COLO829 (cell line): Measurements from ENCODE around the gene C10orf120.
A peak's percentile ranks its signal among the peaks of the same experiment; 100 is the strongest.

Experiments used
- DNase-seq: peaks from one replicate; pipeline ENCODE4 v3.0.0; 2012; ENCODE audit warnings: low spot score

Gene C10orf120

DNA sequence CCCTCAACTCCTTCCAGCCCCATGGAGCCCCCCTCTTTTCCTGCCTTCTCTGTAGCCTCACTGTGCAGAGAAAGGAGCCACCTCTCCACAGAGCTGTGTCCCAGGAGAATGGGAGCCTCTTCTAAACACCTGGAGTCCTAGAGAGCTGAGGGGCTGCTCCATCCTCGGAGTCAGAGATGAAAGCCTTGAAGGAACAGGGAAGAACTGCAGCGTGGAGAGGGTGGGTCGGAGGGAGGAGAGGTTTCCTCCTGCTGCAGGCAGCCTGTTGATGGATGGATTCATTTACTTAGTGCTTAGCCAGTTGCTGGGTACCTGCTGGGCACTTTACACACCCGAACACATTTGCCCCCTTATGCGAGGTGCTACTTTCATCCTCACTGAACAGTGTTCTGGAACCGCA, 39.0 kb downstream of the C10orf120 start:
- DNase-seq, result no peak

DNA sequence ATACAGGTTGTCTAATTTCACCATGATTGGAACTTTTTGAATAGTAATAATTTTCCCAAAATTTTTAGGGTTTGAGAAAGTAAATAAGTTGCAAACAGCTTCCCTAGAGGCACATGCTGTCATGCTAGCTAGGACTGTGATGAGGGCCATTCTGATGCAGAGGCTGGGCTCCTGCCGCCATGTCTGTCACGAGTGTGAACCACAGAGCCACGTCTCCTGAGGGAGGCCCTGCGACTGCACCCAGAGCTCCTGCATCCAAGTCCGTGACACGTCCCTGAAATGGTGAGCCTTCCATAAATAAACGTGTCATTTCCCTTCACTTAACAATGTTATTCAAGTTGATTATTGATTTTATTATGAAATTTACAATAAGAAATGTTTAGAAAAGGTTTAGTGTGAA, 40.0 kb downstream of the C10orf120 start:
- DNase-seq, result no peak

DNA sequence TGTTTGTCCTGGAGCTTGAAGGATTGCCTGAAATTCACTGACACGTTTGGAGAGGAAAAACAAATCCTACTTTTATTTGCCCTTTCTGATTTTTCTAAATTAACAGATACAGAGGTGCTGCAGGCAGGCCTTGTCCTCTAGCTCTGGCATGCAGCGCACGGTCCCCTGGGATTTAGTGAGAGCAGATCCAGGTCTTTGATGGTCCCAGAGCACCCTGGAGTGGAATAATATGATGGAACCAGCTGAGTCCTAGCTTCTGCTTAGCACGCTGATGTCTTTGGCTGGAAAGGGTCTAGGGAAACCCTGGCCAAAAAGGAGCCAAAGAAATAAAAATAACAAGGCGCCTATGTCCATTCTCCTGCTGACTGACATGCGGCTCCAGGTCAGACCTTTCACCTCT, 40.5 kb downstream of the C10orf120 start:
- DNase-seq, result no peak

DNA sequence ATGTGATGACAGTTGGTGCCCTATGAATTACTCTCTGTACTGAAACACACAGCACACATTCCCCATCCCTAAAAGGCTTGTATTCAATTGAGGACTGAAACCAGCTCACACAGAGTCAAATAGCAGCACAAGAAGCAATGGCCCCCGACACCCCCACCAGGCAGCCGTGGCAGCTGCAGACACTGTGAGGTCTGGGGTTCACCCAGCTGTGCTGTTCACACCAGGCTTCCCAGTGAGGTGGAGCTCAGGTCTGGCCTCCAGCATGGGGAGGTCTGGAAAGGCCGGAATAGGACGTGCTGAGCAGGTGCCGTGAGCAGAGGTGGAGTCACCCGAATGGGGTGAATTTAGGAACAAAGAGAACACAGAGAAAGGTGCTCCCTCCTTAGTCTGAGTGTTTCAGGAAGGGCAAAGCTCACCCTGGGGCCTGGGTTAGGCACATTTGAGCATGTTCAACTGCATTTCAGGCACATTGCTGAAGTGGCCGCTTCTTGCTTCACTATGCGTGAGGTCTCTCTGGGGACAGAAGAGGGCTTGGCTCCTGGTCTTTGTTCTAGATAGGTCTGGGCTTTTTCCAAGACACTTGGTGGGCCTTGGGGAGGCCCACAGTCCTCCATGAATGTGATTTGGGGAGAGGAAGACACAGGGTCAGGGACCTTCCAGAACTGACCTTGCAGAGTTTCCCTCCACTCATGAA, 41.1 kb downstream of the C10orf120 start:
- no peak for DNase-seq

DNA sequence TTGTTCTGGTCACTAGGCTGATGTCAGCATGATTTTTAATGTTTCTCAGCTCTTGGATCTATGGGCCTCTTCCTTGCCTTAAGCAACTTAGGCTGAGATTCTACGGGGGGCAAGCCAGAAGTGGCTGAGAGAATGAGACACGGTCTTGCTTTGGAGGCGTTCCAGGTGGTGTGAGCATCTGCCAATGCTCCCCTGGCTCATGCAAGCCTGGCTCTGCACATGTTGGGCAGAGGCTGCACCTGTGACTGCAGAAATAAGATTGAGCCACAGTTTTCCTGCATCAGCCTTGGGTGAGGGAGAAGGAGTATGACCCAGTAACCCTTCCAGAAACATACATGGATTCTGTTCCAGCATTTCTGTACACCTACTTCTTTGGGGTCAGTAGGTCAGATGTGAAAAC, 41.9 kb downstream of the C10orf120 start:
- DNase-seq, result no peak

DNA sequence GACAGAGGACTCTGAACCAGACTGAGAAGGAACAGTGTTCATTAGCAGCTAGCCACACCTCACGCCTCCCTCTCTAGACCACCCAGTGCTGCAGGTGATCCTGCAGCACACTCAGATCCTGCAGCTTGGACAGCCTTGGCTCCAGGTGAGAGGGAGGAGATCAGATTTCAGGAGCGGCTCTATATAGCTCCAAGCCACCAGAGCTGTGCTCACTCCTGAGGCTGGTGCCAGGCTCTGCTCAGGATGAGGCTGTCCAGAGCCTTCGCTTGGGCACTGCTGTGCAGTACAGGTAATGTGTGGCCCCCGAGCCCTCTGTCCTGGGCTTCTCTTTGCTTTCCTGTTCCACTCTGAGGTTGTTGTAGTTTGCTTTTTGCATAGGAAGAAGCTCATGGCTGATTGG, 42.4 kb downstream of the C10orf120 start:
- no peak for DNase-seq

DNA sequence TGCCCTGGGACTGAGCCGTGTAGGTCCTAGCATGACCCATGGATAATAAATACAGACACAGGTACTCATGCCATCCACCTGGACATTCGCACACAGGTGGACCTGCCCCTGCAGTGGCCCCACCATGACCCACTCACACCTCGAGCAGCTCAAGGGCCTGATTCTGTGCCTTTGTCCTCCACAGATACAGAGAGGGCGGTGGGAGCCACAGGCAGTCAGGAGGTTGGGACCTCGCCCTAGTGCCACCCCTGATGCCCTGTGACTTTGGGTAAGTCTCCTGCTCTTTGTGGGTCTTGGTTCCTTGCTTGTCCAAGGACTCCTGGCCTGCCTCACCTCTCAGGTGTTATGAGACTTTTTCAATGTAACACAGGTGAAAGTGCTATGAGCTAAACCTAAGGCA, 42.9 kb downstream of the C10orf120 start:
- no peak for DNase-seq

DNA sequence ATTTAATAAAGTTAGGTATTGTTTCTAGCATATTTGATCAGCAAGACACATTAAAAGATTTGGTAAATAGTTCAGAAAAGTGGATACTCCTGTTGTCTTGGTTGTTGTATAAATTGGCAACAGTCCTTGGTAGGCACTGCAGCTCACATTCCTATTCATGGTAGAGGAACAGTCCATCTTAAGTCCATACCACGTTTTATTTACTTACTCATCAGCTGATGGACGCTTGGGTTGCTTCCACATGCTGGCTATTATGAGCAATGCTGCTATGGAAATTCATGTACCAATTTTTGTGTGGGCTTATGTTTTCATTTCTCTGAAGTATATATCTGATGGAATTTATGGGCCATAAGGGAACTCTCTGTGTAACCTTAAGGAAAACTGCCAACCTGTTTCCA, 43.3 kb downstream of the C10orf120 start:
- DNase-seq, result no peak

DNA sequence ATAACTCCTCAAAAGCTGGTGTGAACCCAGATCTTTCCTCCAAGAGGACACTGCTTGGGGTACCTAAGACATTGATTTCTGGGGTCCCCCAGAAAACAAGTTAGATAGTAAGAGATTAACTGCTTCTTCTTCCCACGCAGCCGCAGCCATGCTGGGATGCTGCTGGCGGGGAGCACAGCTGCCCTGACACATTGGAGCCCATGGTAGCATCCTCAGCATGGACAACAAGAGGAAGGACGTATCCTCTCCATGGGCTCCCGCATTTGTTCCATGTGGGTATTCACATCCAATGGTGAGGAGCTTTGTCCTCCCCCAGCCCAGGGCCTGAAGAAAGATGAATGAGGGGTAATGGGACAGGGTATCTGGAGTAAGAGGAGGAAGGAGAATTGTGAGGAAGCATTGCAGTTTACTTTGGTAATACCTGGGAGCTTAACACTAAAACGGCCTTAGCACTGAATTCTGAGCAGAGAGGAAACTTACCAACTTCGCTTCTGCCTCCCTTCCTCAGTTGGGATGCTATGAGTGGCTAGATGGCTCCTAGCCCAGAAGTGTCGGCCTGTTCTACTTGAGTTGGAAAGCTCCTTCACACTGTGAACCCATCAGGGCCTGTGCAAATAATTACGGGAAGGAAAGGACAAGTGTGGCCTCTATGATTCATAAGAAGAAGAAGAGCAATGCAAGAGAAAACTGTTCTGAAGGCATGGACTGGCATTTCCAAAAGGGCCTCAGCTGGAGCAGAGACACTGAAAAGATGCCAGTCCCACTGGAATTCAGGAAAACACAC, 43.9 kb downstream of the C10orf120 start:
- no peak for DNase-seq

DNA sequence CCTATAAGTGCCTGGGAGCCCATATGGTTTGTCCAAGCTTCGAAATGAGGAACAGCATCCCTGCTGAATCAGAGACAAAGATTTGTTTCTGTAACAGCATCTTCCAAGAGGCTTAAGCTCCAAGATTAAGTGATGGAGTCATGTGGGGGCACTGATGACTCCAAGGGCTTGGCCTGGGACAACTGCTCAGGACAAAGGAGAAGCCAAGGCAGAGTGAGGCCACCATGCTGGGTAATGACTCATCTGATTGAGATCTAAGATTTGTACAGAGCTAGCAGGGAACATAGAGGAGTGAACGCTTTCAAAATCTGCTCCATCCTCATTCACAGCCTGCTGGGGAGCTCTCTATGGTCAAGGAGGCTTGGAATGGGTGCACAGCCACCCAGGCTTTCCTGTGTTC, 49.3 kb downstream of the C10orf120 start:
- DNase-seq, result no peak

DNA sequence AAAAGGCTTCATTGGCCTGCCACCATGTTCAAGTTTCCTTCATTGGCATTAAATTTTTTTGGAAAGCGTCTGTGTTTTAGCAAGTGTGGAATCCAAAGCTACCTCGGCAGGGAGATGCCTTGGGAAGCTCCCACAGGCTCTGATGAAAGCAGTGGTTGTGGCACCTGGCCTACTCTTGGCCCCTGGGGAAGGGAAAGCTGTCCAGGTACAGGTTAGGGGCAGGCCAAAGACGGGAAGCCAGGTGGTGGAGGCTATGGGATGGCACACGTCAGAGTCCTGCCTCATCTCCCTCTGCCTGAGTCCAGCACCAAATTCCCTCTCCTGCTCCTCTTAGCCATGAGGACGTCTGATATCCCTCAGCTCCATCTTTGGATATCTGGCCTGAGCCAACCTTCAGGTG, 49.7 kb downstream of the C10orf120 start:
- no peak for DNase-seq

DNA sequence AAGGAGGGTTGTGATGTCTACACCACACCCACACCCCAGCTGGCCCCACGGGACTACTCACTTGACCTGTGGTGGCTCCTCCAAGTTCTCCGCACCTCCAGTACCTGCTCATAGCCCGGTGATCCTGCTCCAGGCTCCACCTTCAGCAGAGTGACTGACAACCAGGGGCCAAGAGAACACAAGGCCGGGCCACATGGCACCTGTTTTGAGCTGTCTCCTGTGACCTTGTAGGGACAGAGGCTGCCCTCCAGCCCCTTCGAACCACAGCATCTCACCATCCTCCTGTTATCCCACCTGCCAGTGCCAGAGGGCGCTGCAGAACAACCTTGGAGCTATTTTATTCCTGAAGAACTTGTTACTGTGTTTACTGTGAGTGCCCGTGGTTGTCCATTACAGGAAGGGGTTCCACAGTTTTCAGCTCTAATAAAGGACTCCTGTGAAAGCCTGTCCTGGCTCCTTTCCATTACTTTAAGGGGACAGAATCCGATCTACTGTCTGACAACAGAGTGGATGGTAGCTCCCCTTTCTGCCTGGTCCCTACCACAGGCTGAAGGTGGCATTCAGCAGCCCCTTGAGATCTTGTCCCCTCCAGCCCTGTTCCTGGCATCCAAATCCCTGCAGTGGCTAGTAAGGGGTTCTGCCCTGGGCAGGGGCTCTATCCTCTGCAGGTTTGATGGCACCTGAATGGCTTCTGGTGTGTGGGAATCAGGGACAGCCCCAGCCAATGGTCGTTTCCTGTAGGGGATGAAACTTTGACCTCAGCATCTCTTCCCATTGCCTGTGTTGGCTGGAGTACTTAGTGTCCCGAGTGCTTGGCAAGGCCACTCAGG, 50.8 kb downstream of the C10orf120 start:
- DNase-seq, result peak; percentile 15
